GM12878 (cell line): Measurements from ENCODE around the gene GALK1. TPM values are rescaled to one million over a fixed set of nuclear protein-coding genes. Genes with fewer than 3 reads are reported as not detected.
A peak's percentile ranks its signal among the peaks of the same experiment; 100 is the strongest.

ENCODE experiments used
- ATAC-seq: fragments of 200-7000 bp; cut with Tn5 transposase; 3 replicates; pipeline ENCODE4 v1.9.1; 2020; ENCODE audit warnings: mild to moderate bottlenecking, moderate library complexity
- BruUV-seq: library from RNA; stranded (reverse); fragments of 400-500 nt; replicated peaks from 2 replicates; lab custom pipeline; 2021; lab: Mats Ljungman, UMichigan
- CTCF ChIA-PET: fragments of 300-600 bp; sonication (Branson Sonifier 250); formaldehyde crosslinking; extraction: SDS; loops from one replicate; lab custom pipeline; 2021; ENCODE audit warnings: inconsistent platforms; lab: Yijun Ruan, JAX
- POLR2A ChIA-PET: fragments of 350-600 bp; formaldehyde crosslinking; extraction: SDS; loops from one replicate; lab custom pipeline; 2021; ENCODE audit warnings: inconsistent platforms; lab: Charles Lee
- RAD21 ChIA-PET: fragments of 300-600 bp; sonication (Branson Sonifier 250); formaldehyde crosslinking; loops from one replicate; lab custom pipeline; 2023; ENCODE audit warnings: antibody characterized with exemption; ENCODE audit not compliant: unreplicated experiment; lab: Charles Lee
- SMC1A ChIA-PET: fragments of 300-600 bp; sonication (Branson Sonifier 250); formaldehyde crosslinking; loops from one replicate; lab custom pipeline; 2023; ENCODE audit not compliant: unreplicated experiment, uncharacterized antibody; lab: Charles Lee
- DNase-seq: peaks from one replicate; pipeline ENCODE4 v3.0.0-alpha.2; 2011; ENCODE audit warnings: low read depth, low spot score
- FAIRE-seq: peaks from 3 replicates; lab custom pipeline; 2011; peaks lifted over from hg19 to GRCh38; lab: Jason Lieb, UNC
- H2AFZ ChIP-seq: 2 replicates; pipeline ENCODE4 v1.6.0; 2011; ENCODE audit warnings: low read depth, low read length, control low read depth; ENCODE audit not compliant: control insufficient read depth
- H3K27ac ChIP-seq: 2 replicates; pipeline ENCODE4 v1.5.1; 2011; ENCODE audit warnings: control low read depth; ENCODE audit not compliant: control insufficient read depth, insufficient read depth
- H3K27me3 ChIP-seq, 2 experiments: replicated peaks in 1 of 2; 2 replicates each; pipeline versions ENCODE4 v1.6.0 to v1.6.1; 2011; ENCODE audit warnings: low read length in 1 of 2; ENCODE audit not compliant: control insufficient read depth in 2 of 2, insufficient read depth in 2 of 2
- H3K36me3 ChIP-seq, 2 experiments: 2 replicates each; pipeline ENCODE4 v1.5.1; 2011; ENCODE audit warnings: low read length in 1 of 2; ENCODE audit not compliant: control insufficient read depth in 2 of 2, insufficient read depth in 2 of 2
- H3K4me1 ChIP-seq: 2 replicates; pipeline ENCODE4 v1.6.1; 2011; ENCODE audit warnings: mild to moderate bottlenecking, low read length, moderate library complexity, mixed read lengths; ENCODE audit not compliant: control insufficient read depth, insufficient read depth
- H3K4me2 ChIP-seq: 2 replicates; pipeline ENCODE4 v1.6.0; 2011; ENCODE audit warnings: control low read depth; ENCODE audit not compliant: control insufficient read depth, insufficient read depth
- H3K4me3 ChIP-seq: fragments of 200-600 bp; sonication (generic); 2 replicates; pipeline ENCODE4 v1.5.1; 2016
- H3K79me2 ChIP-seq: 2 replicates; pipeline ENCODE4 v1.6.0; 2011; ENCODE audit warnings: low read length; ENCODE audit not compliant: control insufficient read depth, insufficient read depth
- H3K9ac ChIP-seq: 2 replicates; pipeline ENCODE4 v1.8.0; 2011; ENCODE audit warnings: low read length, control low read depth, mixed read lengths; ENCODE audit not compliant: control insufficient read depth, insufficient read depth
- H3K9me3 ChIP-seq: replicated peaks from 3 replicates; pipeline ENCODE4 v1.5.1; 2011; ENCODE audit warnings: mild to moderate bottlenecking, low read length; ENCODE audit not compliant: control insufficient read depth, insufficient read depth
- H4K20me1 ChIP-seq: 2 replicates; pipeline ENCODE4 v1.6.0; 2011; ENCODE audit not compliant: control insufficient read depth, insufficient read depth
- BACH1 ChIP-seq: fragments of 450-650 bp; IDR thresholded peaks from 2 replicates; pipeline ENCODE4 v1.6.1; 2017; ENCODE audit warnings: mild to moderate bottlenecking, borderline replicate concordance
- CEBPB ChIP-seq, 2 experiments: fragments of 150-350 bp in 1 of 2; IDR thresholded peaks; 2 replicates each; pipeline ENCODE4 v1.6.1; 2012 to 2014; ENCODE audit warnings: low read depth in 2 of 2, low read length in 2 of 2, borderline replicate concordance in 1 of 2, inconsistent platforms in 1 of 2
- EED ChIP-seq: sonication (generic); IDR thresholded peaks from 2 replicates; pipeline ENCODE4 v1.6.1; 2016; ENCODE audit warnings: antibody characterized with exemption, low read depth
- IKZF1 ChIP-seq: fragments of 450-650 bp; conservative IDR thresholded peaks from 2 replicates; pipeline ENCODE4 v1.6.1; 2017; ENCODE audit warnings: antibody characterized with exemption, mild to moderate bottlenecking
- PAX5 ChIP-seq: IDR thresholded peaks from 2 replicates; pipeline ENCODE4 v1.6.1; 2011; ENCODE audit warnings: low read depth, low read length, borderline replicate concordance
- PAX8 ChIP-seq: fragments of 450-650 bp; IDR thresholded peaks from 2 replicates; pipeline ENCODE4 v1.6.1; 2017; ENCODE audit warnings: mild to moderate bottlenecking, moderate library complexity
- RB1 ChIP-seq: fragments of 450-650 bp; formaldehyde crosslinking; IDR thresholded peaks from 2 replicates; pipeline ENCODE4 v1.6.1; 2017; ENCODE audit warnings: mild to moderate bottlenecking, borderline replicate concordance
- SRF ChIP-seq, 2 experiments: IDR thresholded peaks; 2 replicates each; pipeline ENCODE4 v1.6.1; 2011; ENCODE audit warnings: low read depth in 2 of 2, low read length in 2 of 2, mild to moderate bottlenecking in 1 of 2, moderate library complexity in 1 of 2
- TAF1 ChIP-seq: IDR thresholded peaks from 2 replicates; pipeline ENCODE4 v1.6.1; 2011; ENCODE audit warnings: mild to moderate bottlenecking, low read depth, low read length, borderline replicate concordance
- TARDBP ChIP-seq: IDR thresholded peaks from 2 replicates; pipeline ENCODE4 v1.6.1; 2016; ENCODE audit warnings: borderline replicate concordance
- ZBED1 ChIP-seq: IDR thresholded peaks from 2 replicates; pipeline ENCODE4 v1.6.1; 2016; ENCODE audit warnings: borderline replicate concordance
- ZNF622 ChIP-seq: fragments of 450-650 bp; IDR thresholded peaks from 2 replicates; pipeline ENCODE4 v1.6.1; 2017; ENCODE audit warnings: mild to moderate bottlenecking, inconsistent platforms
- WGBS: methylation state at CpG from one replicate; pipeline ENCODE4 v1.1.6; 2016; ENCODE audit warnings: low lambda C conversion rate; ENCODE audit not compliant: insufficient replicate concordance, insufficient coverage; ENCODE audit errors: missing lambda C conversion rate; 5-methylcytosine and 5-hydroxymethylcytosine counted together
- in situ Hi-C: fragments of 300-500 bp; cut with MboI; formaldehyde crosslinking; loops from 9 replicates; pipeline ENCODE4 v1.14.3; 2018; ENCODE audit warnings: mixed read lengths
- intact Hi-C: fragments of 100-400 bp; cut with micrococcal nuclease; formaldehyde crosslinking; loops from one replicate; pipeline ENCODE4 v1.14.2; 2022; ENCODE audit not compliant: unreplicated experiment
- polyA plus RNA-seq, 11 experiments: library from polyadenylated mRNA; depleted of rRNA in 4 of 11; unstranded in 6 of 11; stranded (reverse) in 5 of 11; fragments of >200 nt; fragmentation: Nextera tagmentation in 4 of 11; fragmentation: Illumina TruSeq in 1 of 11; extraction: Ambion mirVana in 4 of 11; extraction: Trizol in 1 of 11; gene quantifications; 1 replicate in 1 of 11; 2 replicates in 10 of 11; pipeline versions ENCODE4 v1.2.1 to v1.2.3, GENCODE V29; 2011 to 2016; ENCODE audit warnings: inconsistent platforms in 2 of 11, missing spikeins in 2 of 11, low read depth in 1 of 11
- total RNA-seq, 4 experiments: library from RNA; depleted of rRNA in 3 of 4; stranded (reverse); fragments of >200 nt in 3 of 4; fragmentation: Illumina TruSeq in 1 of 4; extraction: Trizol in 1 of 4; gene quantifications; 2 replicates each; pipeline versions ENCODE4 v1.2.1 to v1.2.3, GENCODE V29; 2013 to 2021

Gene GALK1
- total and polyA plus RNA-seq, 10 of the 15 experiments (the other 5 are each of a cell fraction or from before 2014, with no cell fraction given), result 0.21 to 43.8 (median 21.4) TPM

DNA sequence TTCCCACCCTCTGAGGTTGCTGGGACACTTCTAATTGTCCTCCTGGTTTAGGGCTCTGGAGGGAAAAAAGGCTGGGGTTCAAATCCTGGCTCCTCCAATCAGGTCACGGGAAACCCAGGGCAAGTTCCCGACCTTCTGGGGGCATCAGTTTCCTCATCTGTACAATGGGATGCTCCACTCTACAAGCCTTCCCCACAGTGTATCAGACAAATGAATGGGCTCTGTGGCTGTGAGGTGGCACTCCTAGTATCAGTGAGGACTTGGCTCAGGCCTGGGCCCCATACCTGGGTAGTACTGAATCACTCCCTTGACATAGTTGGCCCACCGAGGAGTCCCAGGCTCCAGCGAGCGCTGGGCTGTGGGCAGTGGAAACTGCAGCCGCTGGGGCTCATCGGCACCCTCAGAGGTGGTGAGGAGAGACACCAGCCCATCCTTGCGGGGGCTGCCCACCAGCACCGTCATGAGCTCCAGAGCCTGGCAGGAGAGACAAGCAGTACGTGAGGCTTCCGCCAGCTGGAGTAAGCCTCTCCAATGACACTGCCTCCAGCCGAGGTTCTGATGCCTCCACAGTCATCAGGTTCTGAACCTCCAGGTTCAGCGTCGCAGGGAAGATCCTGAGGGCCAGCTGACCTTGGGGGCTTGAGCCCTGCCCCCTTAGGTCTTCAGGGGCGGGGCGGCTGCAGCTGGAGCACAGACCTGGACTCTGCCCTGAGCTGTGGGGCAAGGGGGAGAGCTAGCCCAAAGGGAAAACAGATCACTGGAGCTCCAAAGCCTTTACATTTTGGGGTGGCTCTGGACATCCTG lies 1.2 kb downstream of the GALK1 start:
- no peak for TF ChIP-seq SRF (IDR thresholded peaks at IDR 0.05; ENCODE audit: low read depth in 2 of 2, low read length in 2 of 2)
- TF ChIP-seq, all 136 proteins: peak for 0
- ChIA-PET POLR2A (interaction anchor here (0.5 to 5.3 kb wide), 11 partner anchors 9 to 94 kb away, joined by 3 to 40 read pairs (median 12); partner anchors contain the start of genes UNC13D, UNK and WBP2), CTCF (interaction anchor here (0.6 to 5.6 kb wide), 23 partner anchors 9 to 241 kb away, joined by 3 to 75 read pairs (median 7); partner anchors contain the start of genes RECQL5, SMIM5, TRIM65 and UNC13D), RAD21 (interaction anchor here (0.7 to 3.9 kb wide), 15 partner anchors 10 to 229 kb away, joined by 3 to 32 read pairs (median 7); partner anchors contain the start of genes TRIM65, UNC13D, UNK and WBP2), SMC1A (interaction anchor here (0.5 to 2.6 kb wide), 20 partner anchors 10 to 141 kb away, joined by 3 to 11 read pairs (median 3); partner anchors contain the start of genes MRPL38 and TRIM65)
- H3K27ac ChIP-seq, result peak overlapping the region; percentile 48; the same call in 1 of the 2 replicates
- H3K4me3 ChIP-seq, result peak overlapping the region; percentile 76; the same call in 1 of the 2 replicates
- no peaks in the 10 kb centered on the region for H4K20me1 ChIP-seq
- intact Hi-C loops (no loop called here), in situ Hi-C loops (no loop called here)
- no TSS peak for BruUV-seq
- no peaks in the 10 kb centered on the region for H3K36me3 ChIP-seq
- 78% methylated on average over 16 of the region's 16 CpGs for WGBS
- peak overlapping the region; percentile 80 for H3K9ac ChIP-seq
- H3K27me3 ChIP-seq, result no peaks in the 10 kb centered on the region
- peaks cover 12% of the 10 kb centered on the region for H3K4me1 ChIP-seq
- ATAC-seq (peak; percentile 12), DNase-seq (no peak), FAIRE-seq (no peak)
- H3K79me2 ChIP-seq, result no peaks in the 10 kb centered on the region; the same call in 1 of the 2 replicates
- no peaks in the 10 kb centered on the region for H3K9me3 ChIP-seq
- H3K4me2 ChIP-seq, result peak overlapping the region; percentile 98
- peak overlapping the region; percentile 92 for H2AFZ ChIP-seq

DNA sequence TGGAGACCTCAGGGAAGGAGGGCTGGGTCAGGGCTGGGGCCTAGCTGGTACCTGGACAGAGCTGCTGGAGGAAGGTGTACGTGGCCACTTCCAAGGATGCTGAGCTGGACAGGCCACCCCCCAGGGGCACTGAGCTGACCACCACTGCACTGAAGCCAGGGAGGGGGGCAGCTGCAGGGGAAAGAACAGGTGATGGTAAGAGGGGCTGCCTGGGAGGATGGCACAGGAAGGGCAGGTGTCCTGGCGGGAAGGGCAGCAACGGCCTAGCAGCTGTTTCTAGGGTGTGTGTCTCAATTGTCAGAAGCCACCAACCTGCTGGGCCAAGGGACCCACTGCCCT lies 1.8 kb downstream of the GALK1 start:
- peak overlapping the region; percentile 98; the same call in 1 of the 2 replicates for H3K4me2 ChIP-seq
- in situ Hi-C loops, result no loop called here
- H3K4me3 ChIP-seq, result peak overlapping the region; percentile 76; the same call in 1 of the 2 replicates
- H3K4me1 ChIP-seq, result peaks cover 12% of the 10 kb centered on the region
- no peak overlapping the region for H3K9ac ChIP-seq
- CTCF ChIA-PET, result interaction anchor here (0.8 to 5.6 kb wide), 13 partner anchors 9 to 83 kb away, joined by 3 to 75 read pairs (median 13); partner anchors contain the start of genes UNC13D and UNK
- no peaks in the 10 kb centered on the region for H3K27me3 ChIP-seq
- intact Hi-C loops, result no loop called here
- FAIRE-seq, result no peak
- POLR2A ChIA-PET, result interaction anchor here (1.6 to 5.3 kb wide), 4 partner anchors 10 to 45 kb away, joined by 4 to 38 read pairs (median 9); a partner anchor contains a TSS
- H3K9me3 ChIP-seq, result no peaks in the 10 kb centered on the region
- no peak for DNase-seq
- RAD21 ChIA-PET, result interaction anchor here (1.5 to 3.9 kb wide), 6 partner anchors 10 to 85 kb away, joined by 5 to 32 read pairs (median 10); partner anchors contain the start of genes UNC13D and UNK
- no peak for TF ChIP-seq EED
- TF ChIP-seq TARDBP, result no peak
- TF ChIP-seq ZBED1, result no peak
- no peak for TF ChIP-seq RB1
- TF ChIP-seq IKZF1, result no peak
- TF ChIP-seq PAX8, result no peak
- TF ChIP-seq CEBPB (IDR thresholded peaks at IDR 0.05; ENCODE audit: borderline replicate concordance in 1 of 2, low read depth in 2 of 2, low read length in 2 of 2), result no peak
- TF ChIP-seq ZNF622, result no peak
- no peak for TF ChIP-seq PAX5
- no peak for TF ChIP-seq TAF1
- no peak for TF ChIP-seq BACH1
- TF ChIP-seq, all 136 proteins: peak for 0
- no peaks in the 10 kb centered on the region for H3K36me3 ChIP-seq
- SMC1A ChIA-PET, result interaction anchor here (0.8 to 2.1 kb wide), 12 partner anchors 10 to 134 kb away, joined by 3 to 10 read pairs (median 4); partner anchors contain the start of gene TRIM65
- H2AFZ ChIP-seq, result no peak overlapping the region
- H3K27ac ChIP-seq, result no peak overlapping the region
- H3K79me2 ChIP-seq, result no peaks in the 10 kb centered on the region; the same call in 1 of the 2 replicates
- H4K20me1 ChIP-seq, result no peaks in the 10 kb centered on the region
- WGBS, result 74% methylated on average over 3 of the region's 3 CpGs
- BruUV-seq, result no TSS peak
- ATAC-seq, result no peak
